ENCODE measurements around the gene XIAP. TPM values are rescaled to one million over a fixed set of nuclear protein-coding genes. Genes with fewer than 3 reads are reported as not detected.
A peak's percentile ranks its signal among the peaks of the same experiment; 100 is the strongest.

XIAP gene
- polyA plus RNA-seq, 1 experiment, result 12.5 TPM

GRCh38 chrX:123959281-123960063 is 99.6 kb downstream of the XIAP start:
- POLR2A ChIA-PET, result interaction anchor here (0.6 kb wide), 1 partner anchor 132 kb away, joined by 8 read pairs; no protein-coding TSS in a partner anchor

DNA sequence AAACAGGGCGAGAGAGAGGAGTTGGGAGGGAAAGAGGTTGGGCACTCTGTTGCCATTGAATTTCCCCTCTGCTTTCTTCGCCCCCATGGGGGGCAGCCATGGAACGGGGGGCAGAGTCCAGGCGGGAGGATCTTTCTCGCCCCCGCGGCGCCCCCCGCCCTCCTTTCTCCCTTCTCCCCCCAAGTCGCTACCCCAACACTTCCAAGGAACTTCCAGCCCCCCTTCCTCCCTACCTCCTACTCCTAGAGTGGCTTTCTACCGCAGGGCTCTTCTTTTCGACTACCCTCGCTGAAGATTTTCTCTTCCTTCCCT is 101.1 kb downstream of the XIAP start:
- Histone ChIP-seq H3K27me3 (ENCODE audit: control insufficient read depth, insufficient read depth, low read length) (no peaks in the 10 kb centered on the region), H3K4me3 (ENCODE audit: low read depth, low read length) (peak overlapping the region; percentile 83), H3K36me3 (ENCODE audit: control insufficient read depth, insufficient read depth, low read length) (no peaks in the 10 kb centered on the region)
- ChIA-PET CTCF (no interaction called here), POLR2A (no interaction called here)
- DNase-seq (ENCODE audit: low read depth), result no peak
- TF ChIP-seq CTCF (IDR thresholded peaks at IDR 0.05; ENCODE audit: insufficient read depth, low read depth, low read length), result no peak

More at GRCh38 chrX:123959281-123960063, 99.6 kb downstream of the XIAP start:
- Histone ChIP-seq H3K27me3 (ENCODE audit: control insufficient read depth, insufficient read depth, low read length) (no peaks in the 10 kb centered on the region), H3K4me3 (ENCODE audit: low read depth, low read length) (peak overlapping the region; percentile 47), H3K36me3 (ENCODE audit: control insufficient read depth, insufficient read depth, low read length) (no peaks in the 10 kb centered on the region)
- no peak for TF ChIP-seq CTCF (IDR thresholded peaks at IDR 0.05; ENCODE audit: insufficient read depth, low read depth, low read length)
- CTCF ChIA-PET, result interaction anchor here (0.9 to 1.3 kb wide), 2 partner anchors 15 to 126 kb away, joined by 3 to 6 read pairs; no protein-coding TSS in a partner anchor
- DNase-seq (ENCODE audit: low read depth), result no peak

- ChIA-PET POLR2A (no interaction called here), CTCF (interaction anchor here (0.6 kb wide), 1 partner anchor 90 kb away, joined by 3 read pairs; no protein-coding TSS in a partner anchor)
- H3K27me3 ChIP-seq (ENCODE audit: control insufficient read depth, insufficient read depth, low read length), result no peaks in the 10 kb centered on the region
- H3K4me3 ChIP-seq (ENCODE audit: low read depth, low read length), result peak within 1 kb of the TSS; percentile 83
- DNase-seq (ENCODE audit: low read depth), result peak; percentile 28
- no peaks in the 10 kb centered on the region for H3K36me3 ChIP-seq (ENCODE audit: control insufficient read depth, insufficient read depth, low read length)
- TF ChIP-seq CTCF (IDR thresholded peaks at IDR 0.05; ENCODE audit: insufficient read depth, low read depth, low read length), result no peak
Measured at GRCh38 chrX:123961268-123962005, 101.6 kb downstream of the XIAP start, which contains the start of gene STAG2. Gene STAG2, plus strand, starts transcription at chrX:123961706. Its CDS starts 60,922 bp downstream, at chrX:124022628.

- no peak for DNase-seq (ENCODE audit: low read depth)
Measured at GRCh38 chrX:123962006-123962467, 102.2 kb downstream of the XIAP start.

More at GRCh38 chrX:123962006-123962467, 102.2 kb downstream of the XIAP start:
- Histone ChIP-seq H3K27me3 (ENCODE audit: control insufficient read depth, insufficient read depth, low read length) (no peaks in the 10 kb centered on the region), H3K4me3 (ENCODE audit: low read depth, low read length) (peak overlapping the region; percentile 83), H3K36me3 (ENCODE audit: control insufficient read depth, insufficient read depth, low read length) (no peaks in the 10 kb centered on the region)
- ChIA-PET POLR2A (no interaction called here), CTCF (interaction anchor here (0.6 kb wide), 1 partner anchor 89 kb away, joined by 3 read pairs; no protein-coding TSS in a partner anchor)
- TF ChIP-seq CTCF (IDR thresholded peaks at IDR 0.05; ENCODE audit: insufficient read depth, low read depth, low read length), result no peak

Data from BJ (cell line).